ENCODE results near the gene ZDHHC14.
"Not testable (repeated sequence)": the region's sequence is repeated elsewhere in the genome, so short reads cannot be mapped to it uniquely, and the experiment has no call there.

The ZDHHC14 gene

DNA sequence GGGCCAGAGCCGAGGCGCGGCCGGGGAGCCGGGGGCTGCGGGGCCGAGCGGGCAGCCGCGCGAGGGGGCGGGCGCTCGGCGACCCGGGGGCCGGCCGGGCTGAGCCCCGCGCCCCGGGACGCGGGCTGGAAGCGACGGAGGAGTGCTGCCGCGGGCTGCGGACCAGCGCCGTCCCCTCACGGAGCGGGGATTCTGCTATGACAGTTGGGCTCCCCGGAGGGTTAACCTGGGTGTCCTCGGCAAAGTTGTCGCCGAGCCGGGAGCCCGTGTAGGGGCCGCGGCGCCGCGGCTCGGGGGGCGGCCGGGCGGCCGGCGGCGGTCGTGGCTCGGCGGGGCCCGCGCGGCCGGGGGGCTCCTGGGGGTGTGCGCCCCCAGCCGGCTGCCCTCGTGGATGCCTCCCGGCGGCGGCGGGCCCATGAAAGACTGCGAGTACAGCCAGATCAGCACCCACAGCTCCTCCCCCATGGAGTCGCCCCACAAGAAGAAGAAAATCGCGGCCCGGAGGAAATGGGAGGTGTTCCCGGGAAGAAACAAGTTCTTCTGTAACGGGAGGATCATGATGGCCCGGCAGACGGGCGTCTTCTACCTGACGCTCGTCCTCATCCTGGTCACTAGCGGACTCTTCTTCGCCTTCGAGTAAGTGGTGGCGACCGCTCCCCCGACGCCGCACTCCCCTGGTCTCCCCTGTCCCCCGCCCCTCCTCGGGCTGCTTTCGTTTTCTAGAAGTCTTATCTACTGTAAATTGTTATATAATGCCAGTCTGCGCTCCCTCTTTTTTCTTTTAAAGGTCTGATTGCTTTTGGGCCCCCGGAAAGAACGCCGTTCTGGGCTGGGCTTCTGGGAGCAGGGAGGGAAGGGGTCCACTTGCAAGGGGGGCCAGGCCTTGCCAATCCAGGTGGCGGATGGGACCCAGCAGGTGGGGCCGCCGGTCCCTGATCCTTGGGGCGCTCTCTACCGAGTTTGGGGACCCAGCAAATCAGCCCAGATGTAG, 936 bp downstream of the ZDHHC14 start:
- DNase-seq, result peak; percentile 60

- no peak for DNase-seq
These were observed 1.8 kb downstream of the ZDHHC14 start for GRCh38 chr6:157382821-157383220.

- DNase-seq, result no peak
These were observed 2.5 kb downstream of the ZDHHC14 start for GRCh38 chr6:157383471-157383870.

- DNase-seq, result not testable (repeated sequence)
These were observed 4.0 kb downstream of the ZDHHC14 start for GRCh38 chr6:157384962-157385361.

DNA sequence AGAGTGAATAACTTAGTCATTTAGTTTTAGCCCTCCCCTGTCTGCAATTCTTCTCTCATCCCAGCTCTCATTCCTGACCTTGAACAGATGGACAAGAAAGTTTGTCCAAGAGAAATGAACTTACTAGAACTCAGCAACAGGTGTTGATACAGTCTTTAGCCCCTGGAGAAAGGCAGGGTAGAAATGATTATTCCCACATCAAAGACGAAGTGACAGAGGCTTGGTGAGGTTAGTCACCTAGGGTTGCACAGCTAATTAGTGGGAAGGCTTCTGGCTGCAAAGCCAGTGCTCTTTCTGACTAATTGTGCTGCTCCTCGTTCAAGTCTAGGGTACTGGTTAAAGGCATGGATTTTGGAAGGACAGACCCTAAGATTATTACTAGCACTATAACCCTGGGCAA, 4.5 kb downstream of the ZDHHC14 start:
- DNase-seq, result no peak

- no peak for DNase-seq
These were observed 5.0 kb downstream of the ZDHHC14 start for GRCh38 chr6:157386023-157386422.

DNA sequence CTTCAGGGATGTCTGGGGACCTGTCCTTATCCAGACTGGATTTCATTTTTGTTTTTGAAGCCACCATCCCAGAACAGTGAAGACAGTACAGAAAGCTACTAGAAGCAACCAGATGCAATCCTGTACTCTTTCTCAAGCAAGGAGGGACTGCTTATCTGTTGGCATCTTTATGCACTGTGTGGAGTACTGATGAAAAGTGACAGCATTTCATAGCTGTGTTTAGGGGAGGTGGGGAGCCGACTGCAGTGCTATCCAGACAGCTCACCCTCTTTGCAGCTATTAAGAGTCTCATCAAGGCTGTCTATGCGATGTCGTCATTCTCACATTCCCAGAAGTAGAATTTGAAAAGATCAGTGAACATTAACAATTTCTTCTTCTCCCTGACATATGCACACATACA, 5.5 kb downstream of the ZDHHC14 start:
- no peak for DNase-seq

- DNase-seq, result no peak
These were observed 7.9 kb downstream of the ZDHHC14 start for GRCh38 chr6:157388924-157389323.

DNA sequence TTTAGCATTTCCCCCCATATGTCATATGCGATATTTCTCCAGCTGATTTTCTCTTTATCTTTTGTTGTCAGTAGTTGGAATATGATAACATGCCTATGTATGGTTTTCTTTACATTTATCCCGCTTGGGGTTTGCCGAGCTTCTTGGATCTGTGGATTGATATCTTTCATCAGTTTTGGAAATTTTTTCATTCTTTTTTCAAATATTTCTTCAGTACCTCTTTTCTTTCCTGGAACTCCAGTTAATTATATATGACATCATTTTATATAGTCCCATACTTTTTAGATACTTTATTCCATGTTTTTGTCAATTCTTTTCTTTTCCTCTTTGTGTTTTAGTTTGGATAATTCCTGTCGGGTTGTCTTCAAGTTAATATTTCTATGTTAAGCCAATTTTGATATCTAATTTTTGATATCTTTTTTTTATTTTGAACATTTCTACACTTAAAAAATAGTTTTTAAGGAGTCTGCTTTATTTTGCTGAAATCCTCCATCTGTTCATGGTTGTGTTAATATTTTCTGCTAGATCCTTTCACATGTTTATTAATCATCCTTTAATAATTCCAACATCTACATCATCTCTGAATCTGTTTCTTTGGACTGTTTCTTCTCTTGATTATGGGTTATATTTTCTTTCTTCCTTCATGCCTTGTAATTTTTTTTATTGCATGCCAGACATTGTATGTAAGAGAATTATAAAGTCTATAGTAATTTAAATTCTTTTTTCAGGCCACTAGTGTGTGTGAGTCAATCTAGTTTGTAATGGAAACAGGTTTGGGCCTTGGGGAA, 9.5 kb downstream of the ZDHHC14 start:
- no peak for DNase-seq

GRCh38 chr6:157392927-157393668, 12.1 kb downstream of the ZDHHC14 start:
- DNase-seq, result no peak

DNA sequence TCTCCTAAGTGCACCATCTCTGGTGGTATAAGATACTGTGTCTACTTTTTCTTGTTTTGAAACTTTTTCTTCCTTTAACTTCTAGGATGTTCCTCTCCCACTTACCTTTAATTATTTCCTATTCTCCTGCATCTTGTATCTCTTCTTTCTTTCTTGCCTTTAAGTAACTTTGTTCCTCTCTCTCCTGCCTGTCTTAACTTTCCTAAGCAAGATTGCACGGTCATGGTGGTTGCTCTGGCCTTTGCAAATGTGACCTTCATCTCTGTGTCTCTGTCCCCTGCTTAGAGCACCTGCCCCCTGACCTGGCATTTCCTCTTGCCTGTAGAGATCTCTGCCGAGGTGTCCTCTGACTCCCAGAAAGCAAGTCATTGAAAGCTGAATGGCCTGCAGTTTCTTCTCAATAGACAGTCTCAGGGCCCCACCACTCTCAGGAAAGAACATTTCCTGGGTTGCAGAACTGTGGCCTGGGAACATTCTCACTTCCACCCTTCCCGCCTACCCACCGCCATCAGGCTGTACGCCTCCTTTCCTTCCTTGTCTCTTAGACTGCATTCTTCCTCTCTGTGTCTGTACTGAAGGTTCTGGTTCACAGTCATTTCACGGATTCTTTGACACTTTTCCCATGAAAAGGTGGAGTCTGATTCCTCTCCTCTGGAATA, 12.8 kb downstream of the ZDHHC14 start:
- no peak for DNase-seq

GRCh38 chr6:157395199-157395598, 14.2 kb downstream of the ZDHHC14 start:
- not testable (repeated sequence) for DNase-seq

- no peak for DNase-seq
These were observed 15.0 kb downstream of the ZDHHC14 start for GRCh38 chr6:157396026-157396425.

DNA sequence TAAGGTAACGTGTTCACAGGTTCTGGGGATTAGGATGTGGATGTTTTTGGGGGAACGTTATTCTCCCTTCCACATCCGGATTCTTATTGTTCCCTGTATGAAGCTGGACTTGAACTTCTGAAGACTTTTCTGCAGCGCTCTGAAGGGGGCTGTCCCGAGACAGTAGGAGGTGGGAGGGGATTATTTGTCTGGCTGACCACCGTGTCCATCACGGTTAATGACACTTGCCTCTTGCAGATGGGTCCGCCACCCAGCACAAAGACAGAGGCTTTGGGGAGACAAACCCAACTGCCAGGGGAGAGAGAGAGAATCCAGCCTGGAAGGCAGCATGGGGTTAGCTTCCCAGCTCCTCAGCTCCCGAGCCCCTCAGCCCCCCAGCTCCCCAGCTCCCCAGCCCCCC, 16.7 kb downstream of the ZDHHC14 start:
- DNase-seq, result no peak

DNA sequence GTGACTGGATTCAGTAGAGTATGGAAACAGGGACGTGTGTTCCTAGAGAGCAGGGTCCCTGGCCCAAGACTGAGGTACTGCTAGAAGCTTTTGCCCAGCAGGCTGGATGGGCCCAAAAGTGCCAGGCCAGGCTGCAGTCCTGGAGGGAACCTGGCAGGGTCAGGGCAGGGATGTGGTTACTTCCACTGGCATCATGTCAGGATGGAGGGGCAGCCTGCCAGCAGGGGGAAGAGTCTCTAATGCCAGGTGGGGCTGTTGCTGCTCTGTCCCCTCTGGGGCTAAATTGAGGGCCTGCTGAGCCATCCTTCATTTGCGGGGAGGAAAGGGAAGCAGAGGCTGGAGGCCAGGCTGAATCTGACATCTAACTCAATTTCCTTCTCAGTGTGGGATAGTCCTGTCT, 17.2 kb downstream of the ZDHHC14 start:
- no peak for DNase-seq

GRCh38 chr6:157400676-157401075, 19.7 kb downstream of the ZDHHC14 start:
- no peak for DNase-seq

DNA sequence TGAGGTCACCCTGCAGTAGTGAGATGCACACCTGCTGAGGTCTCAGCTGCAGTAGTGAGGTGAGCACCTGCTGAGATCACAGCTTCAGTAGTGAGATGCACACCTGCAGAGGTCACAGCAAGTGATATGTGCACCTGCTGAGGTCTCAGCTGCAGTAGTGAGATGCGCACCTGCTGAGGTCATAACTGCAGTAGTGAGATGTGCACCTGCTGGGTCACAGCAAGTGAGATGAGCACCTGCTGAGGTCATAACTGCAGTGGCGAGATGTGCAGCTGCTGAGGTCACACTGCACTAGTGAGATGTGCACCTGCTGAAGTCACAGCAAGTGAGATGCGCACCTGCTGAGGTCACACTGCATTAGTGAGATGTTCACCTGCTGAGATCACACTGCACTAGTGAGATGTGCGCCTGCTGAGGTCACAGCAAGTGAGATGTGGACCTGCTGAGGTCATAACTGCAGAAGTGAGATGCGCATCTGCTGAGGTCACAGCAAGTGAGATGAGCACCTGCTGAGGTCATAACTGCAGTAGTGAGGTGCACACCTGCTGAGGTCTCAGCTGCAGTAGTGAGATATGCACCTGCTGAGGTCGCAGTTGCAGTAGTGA, 20.8 kb downstream of the ZDHHC14 start:
- DNase-seq, result no peak

DNA sequence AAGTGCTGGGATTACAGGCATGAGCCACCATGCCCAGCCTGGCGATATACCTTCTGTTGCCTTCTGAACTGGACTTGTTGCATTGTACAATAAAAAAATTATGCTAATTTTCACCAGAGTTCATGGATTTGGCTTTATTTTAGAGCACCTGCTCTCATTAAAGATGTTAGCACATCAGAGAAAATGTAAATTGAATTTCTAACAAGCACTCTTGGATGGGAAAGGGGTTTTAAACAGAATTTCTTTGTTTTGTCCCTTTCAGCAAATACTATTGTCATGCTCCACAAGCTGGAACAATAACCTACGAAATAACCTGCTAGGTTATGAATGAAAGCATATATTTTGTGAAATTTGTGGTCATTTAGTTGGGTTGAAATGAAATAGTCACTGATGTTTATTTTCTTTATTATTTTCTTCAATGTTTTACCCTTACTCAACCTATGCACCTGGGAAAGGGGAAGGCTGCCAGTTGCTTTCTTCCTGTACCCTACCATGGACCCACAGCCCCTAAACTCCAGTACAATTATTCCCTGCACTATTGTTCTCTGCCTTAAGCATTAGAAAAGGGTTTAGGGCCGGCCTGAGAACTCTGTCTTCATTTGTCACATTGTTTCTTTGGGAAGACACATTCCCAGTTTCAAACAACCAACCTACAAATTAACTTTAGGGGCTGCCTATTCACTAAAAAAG, 22.2 kb downstream of the ZDHHC14 start:
- no peak for DNase-seq

DNA sequence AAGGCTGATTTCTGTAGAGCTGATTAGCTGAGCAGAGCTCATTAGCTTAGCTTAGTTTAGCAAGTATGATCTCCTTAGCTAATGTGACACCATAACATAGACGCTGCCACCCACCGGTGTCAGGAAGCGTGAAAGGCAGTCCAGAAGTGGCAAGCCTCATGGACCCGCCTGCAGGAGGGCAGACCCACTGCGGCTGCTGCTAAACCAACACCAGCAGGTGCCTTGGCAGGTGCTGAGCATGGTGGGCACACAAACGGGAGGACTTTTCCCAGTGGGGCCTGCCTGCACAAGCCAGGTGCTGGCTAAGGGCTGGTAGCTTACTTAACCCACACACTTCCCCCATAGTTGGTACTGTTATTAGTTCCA, 22.7 kb downstream of the ZDHHC14 start:
- DNase-seq, result no peak

DNA sequence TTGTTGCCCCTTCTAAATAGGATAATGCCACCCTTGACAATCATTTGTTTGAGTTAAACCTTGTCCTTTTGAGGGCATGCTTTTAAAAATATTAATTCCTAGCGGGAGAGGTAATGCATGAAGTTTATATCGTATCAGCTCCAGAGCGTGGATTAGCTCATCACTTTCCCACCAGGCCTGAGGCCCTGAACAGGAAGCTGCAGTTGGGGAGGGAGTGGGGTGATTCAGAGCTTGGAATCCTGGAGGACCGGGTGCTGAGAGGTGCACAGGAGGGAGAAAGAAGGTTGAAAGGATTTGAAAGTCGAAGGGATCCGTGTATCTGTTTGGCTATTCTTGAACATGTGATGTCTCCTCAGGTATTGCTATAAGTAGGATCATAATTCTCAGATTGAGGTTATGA, 25.0 kb downstream of the ZDHHC14 start:
- DNase-seq, result no peak

DNA sequence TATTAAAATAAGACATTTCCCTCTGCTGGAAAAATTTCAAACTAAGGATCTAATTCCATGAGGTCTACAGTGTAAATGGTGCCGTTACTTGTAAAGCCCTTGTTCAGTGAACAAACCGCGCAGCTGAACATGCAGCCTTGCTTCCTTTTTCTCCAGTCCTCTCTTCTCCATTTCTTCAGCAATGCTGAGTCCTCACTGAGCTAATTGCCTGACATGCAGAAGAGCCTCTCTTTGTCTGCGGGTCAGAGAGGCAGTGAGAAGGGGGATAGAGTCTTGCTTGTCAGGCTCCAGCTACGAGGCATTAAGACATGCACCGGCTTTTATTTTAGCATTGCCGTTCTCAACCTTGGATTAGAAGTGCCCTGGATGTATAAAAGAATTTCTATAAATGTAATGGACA, 25.7 kb downstream of the ZDHHC14 start:
- no peak for DNase-seq

DNA sequence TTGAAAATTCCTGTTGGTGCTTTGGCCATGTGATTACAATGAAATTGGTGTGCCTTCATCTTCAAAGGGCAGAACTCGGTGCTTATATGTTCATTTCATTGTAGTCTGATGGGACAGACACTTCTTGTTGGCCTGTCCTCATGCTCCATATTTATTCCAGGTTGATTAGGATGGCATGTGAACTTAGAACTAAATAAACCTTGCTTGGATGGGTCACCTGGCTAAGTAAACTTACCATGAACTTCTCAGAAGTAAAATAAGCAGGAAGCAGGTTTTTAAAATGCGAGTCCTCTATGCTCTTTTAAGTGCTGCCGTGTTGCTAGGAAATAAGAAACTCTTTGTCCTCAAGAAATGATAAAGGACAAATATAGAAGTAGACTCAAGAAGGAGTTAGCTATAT, 26.7 kb downstream of the ZDHHC14 start:
- no peak for DNase-seq
